ENCODE data around the gene EPHB1.

EPHB1 gene

DNA sequence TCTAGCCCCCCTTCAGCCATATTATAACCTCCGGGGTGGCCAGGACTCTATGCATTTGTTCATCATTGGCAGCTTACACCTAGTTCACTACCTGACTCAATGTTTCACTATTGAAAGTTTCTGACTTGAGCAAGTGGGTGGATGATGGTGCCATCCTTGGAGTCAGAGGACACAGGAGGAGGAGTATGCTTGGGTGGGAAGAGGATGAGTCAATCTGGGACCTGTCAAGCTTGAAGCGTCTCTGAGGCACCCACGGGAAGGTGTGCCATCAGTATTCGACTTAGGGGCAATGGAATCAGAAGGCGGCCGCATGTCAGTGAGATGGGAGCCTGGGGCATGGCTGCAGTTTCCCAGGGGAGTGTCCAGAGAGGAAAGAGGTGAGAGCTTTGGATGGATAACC, 133.3 kb downstream of the EPHB1 start (continued):
- no peak for TF ChIP-seq PATZ1 (CRISPR knock-in tag; IDR thresholded peaks at IDR 0.05; ENCODE audit: borderline replicate concordance)
- no peak for TF ChIP-seq BACH2 (CRISPR knock-in tag; IDR thresholded peaks at IDR 0.05; ENCODE audit: borderline replicate concordance)

DNA sequence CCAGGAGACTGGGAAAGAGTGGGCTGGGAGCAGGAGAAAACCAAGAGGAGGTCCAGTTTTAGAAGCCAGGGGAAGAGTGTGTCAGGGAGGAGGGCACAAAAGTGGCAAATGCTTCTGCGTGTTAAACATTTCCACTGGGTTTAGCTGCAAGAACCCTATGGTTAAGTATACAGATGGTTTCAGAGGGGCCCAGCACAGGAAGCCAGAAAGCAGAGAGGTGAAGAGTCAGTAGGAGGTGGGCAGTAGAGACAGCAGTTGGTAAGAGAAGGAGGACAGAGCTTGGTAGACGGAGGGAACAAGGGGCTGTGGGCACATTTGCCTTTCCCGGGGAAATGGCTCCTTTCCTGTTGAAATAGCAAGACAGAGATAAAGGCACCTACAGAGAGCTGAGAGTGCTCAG, 133.8 kb downstream of the EPHB1 start:
- no peak for TF ChIP-seq ZNF70 (CRISPR knock-in tag; IDR thresholded peaks at IDR 0.05)
- TF ChIP-seq PPARA (CRISPR knock-in tag; IDR thresholded peaks at IDR 0.05; ENCODE audit: borderline replicate concordance): no peak
- no peak for ATAC-seq

GRCh38 chr3:134929976-134930375, 134.9 kb downstream of the EPHB1 start:
- no peak for ATAC-seq
- no peak for TF ChIP-seq CSRNP3 (CRISPR knock-in tag; IDR thresholded peaks at IDR 0.05)
- no peak for TF ChIP-seq PPARA (CRISPR knock-in tag; IDR thresholded peaks at IDR 0.05; ENCODE audit: borderline replicate concordance)
- TF ChIP-seq RARB (CRISPR knock-in tag; IDR thresholded peaks at IDR 0.05): no peak
- TF ChIP-seq SNAI2 (CRISPR knock-in tag; IDR thresholded peaks at IDR 0.05): no peak

DNA sequence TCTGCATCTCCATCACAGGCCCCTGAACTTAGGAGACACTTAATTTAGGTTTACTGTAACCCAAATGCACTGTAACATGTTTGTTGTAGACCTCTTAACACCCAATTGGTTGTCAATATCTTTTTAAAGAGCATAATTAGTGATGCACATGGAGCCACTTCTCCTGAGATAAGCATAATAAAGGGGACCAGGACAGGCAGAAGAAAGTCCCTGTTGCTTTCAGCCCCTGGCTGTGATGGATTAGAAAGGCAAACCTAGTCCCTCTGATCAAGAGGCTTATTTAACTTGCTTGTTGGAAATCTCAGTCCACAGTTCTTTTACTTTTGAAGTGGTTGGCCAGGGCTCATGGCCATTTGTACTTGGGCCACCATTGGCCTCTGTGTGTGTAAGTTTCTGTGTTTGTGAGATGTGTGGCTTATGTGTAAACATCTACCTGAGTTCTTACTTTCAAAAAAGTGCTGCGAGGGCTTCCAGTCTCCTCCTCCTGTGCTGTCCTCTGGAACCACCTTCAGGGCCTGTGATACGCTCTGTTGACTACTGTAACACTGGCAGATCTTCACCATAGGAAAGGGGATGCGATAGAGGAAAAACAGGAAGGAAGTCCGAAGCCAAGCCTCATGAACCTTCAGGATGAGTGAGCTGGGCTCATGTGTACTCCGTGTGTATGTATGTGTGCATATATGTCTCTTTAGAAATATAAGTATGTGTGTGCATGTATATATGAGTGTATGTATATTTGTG, 136.2 kb downstream of the EPHB1 start:
- no peak for TF ChIP-seq ZFP30 (CRISPR knock-in tag; IDR thresholded peaks at IDR 0.05)
- no peak for TF ChIP-seq GLIS3 (CRISPR knock-in tag; IDR thresholded peaks at IDR 0.05)
- TF ChIP-seq ZNF565 (CRISPR knock-in tag; conservative IDR thresholded peaks at IDR 0.05; ENCODE audit: low read depth): no peak
- TF ChIP-seq TCF4 (CRISPR knock-in tag; IDR thresholded peaks at IDR 0.05; ENCODE audit: borderline replicate concordance): no peak
- TF ChIP-seq ZC3H10 (CRISPR knock-in tag; IDR thresholded peaks at IDR 0.05): no peak
- TF ChIP-seq, protein P1, sequence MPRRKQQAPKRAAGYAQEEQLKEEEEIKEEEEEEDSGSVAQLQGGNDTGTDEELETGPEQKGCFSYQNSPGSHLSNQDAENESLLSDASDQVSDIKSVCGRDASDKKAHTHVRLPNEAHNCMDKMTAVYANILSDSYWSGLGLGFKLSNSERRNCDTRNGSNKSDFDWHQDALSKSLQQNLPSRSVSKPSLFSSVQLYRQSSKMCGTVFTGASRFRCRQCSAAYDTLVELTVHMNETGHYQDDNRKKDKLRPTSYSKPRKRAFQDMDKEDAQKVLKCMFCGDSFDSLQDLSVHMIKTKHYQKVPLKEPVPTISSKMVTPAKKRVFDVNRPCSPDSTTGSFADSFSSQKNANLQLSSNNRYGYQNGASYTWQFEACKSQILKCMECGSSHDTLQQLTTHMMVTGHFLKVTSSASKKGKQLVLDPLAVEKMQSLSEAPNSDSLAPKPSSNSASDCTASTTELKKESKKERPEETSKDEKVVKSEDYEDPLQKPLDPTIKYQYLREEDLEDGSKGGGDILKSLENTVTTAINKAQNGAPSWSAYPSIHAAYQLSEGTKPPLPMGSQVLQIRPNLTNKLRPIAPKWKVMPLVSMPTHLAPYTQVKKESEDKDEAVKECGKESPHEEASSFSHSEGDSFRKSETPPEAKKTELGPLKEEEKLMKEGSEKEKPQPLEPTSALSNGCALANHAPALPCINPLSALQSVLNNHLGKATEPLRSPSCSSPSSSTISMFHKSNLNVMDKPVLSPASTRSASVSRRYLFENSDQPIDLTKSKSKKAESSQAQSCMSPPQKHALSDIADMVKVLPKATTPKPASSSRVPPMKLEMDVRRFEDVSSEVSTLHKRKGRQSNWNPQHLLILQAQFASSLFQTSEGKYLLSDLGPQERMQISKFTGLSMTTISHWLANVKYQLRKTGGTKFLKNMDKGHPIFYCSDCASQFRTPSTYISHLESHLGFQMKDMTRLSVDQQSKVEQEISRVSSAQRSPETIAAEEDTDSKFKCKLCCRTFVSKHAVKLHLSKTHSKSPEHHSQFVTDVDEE (CRISPR knock-in tag; IDR thresholded peaks at IDR 0.05): no peak
- no peak for TF ChIP-seq CSRNP3 (CRISPR knock-in tag; IDR thresholded peaks at IDR 0.05)
- TF ChIP-seq RARB (CRISPR knock-in tag; IDR thresholded peaks at IDR 0.05): no peak
- TF ChIP-seq SNAI2 (CRISPR knock-in tag; IDR thresholded peaks at IDR 0.05): no peak
- TF ChIP-seq BACH2 (CRISPR knock-in tag; IDR thresholded peaks at IDR 0.05; ENCODE audit: borderline replicate concordance): no peak
- TF ChIP-seq PPARA (CRISPR knock-in tag; IDR thresholded peaks at IDR 0.05; ENCODE audit: borderline replicate concordance): no peak
- TF ChIP-seq PATZ1 (CRISPR knock-in tag; IDR thresholded peaks at IDR 0.05; ENCODE audit: borderline replicate concordance): no peak
- TF ChIP-seq TOX (CRISPR knock-in tag; IDR thresholded peaks at IDR 0.05; ENCODE audit: borderline replicate concordance): no peak
- TF ChIP-seq, protein P2, sequence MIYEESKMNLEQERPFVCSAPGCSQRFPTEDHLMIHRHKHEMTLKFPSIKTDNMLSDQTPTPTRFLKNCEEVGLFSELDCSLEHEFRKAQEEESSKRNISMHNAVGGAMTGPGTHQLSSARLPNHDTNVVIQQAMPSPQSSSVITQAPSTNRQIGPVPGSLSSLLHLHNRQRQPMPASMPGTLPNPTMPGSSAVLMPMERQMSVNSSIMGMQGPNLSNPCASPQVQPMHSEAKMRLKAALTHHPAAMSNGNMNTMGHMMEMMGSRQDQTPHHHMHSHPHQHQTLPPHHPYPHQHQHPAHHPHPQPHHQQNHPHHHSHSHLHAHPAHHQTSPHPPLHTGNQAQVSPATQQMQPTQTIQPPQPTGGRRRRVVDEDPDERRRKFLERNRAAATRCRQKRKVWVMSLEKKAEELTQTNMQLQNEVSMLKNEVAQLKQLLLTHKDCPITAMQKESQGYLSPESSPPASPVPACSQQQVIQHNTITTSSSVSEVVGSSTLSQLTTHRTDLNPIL (CRISPR knock-in tag; IDR thresholded peaks at IDR 0.05; ENCODE audit: low read depth): no peak
- no peak for TF ChIP-seq ESRRG (CRISPR knock-in tag; IDR thresholded peaks at IDR 0.05)
- no peak for TF ChIP-seq ISL1 (CRISPR knock-in tag; IDR thresholded peaks at IDR 0.05)
- TF ChIP-seq OSR1 (CRISPR knock-in tag; IDR thresholded peaks at IDR 0.05): no peak
- no peak for TF ChIP-seq ARNTL (CRISPR knock-in tag; IDR thresholded peaks at IDR 0.05; ENCODE audit: borderline replicate concordance, low read depth)
- no peak for TF ChIP-seq CSDC2 (CRISPR knock-in tag; IDR thresholded peaks at IDR 0.05)
- no peak for TF ChIP-seq ZNF70 (CRISPR knock-in tag; IDR thresholded peaks at IDR 0.05)
- no peak for ATAC-seq

All from SK-N-SH treated with all-trans-retinoic acid at 6 μM for 48 hours (cell line).